CD4-positive, alpha-beta T cell treated with Interleukin-2 at 100 ng/mL for 4 hours (primary cell): Measurements from ENCODE around the gene RAD23B.

Experiments
- DNase-seq: peaks from one replicate; pipeline ENCODE4 v3.0.0-alpha.2; 2020; ENCODE audit warnings: low spot score

RAD23B gene

DNA sequence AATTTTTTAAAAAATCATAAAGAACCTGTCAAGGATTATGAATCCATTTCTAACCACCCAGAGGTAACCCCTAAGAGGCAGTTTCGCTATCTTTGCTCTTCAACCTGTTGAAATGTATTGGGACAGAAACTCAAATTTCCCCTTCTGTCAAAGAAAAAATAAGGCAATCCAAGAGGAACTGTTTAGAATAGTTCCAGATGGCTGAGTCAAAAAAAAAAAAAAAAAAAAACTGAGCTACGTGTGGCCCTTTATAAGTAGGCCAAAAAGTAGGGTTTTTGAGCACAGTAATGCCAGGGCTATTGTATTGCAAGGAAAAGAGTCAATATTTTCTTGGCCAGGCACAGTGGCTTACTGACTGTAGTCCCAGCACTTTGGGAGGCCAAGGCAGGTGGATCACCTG, 94.9 kb downstream of the RAD23B start:
- no peak for DNase-seq
